GM19351 (cell line): Measurements from ENCODE around the gene PHYHD1.
A peak's percentile ranks its signal among the peaks of the same experiment; 100 is the strongest.

Source experiments
- ATAC-seq: cut with Tn5 transposase; IDR thresholded peaks from one replicate; pipeline ENCODE4 v1.9.1; 2021; ENCODE audit warnings: mild to moderate bottlenecking, moderate library complexity; ENCODE audit not compliant: unreplicated experiment

Gene PHYHD1

GRCh38 chr9:128899566-128900322 is 21.0 kb upstream of the PHYHD1 start:
- ATAC-seq = no peak

GRCh38 chr9:128901379-128901778 is 19.4 kb upstream of the PHYHD1 start:
- ATAC-seq = no peak

DNA sequence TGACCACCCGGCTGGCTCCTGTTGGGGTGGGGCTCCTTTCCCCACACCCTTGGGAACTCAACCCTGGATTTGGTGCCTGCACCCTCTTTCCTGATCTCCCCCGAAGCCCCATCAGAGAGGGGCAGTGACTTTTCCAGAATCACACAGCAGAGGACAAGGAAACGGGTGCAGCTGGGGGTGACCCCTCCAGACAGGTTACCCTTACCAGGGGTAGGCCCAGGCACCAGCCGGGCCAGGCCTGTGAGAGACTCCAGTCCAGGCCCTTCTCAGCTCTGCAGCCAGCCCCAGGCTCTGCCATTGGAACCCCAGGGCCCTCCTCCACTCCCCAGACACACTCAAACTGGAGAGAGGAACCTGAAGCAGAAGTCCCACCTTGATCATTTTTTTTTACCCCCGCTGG is 19.0 kb upstream of the PHYHD1 start:
- ATAC-seq = no peak

GRCh38 chr9:128902351-128903078 is 18.3 kb upstream of the PHYHD1 start:
- ATAC-seq = peak; percentile 91

DNA sequence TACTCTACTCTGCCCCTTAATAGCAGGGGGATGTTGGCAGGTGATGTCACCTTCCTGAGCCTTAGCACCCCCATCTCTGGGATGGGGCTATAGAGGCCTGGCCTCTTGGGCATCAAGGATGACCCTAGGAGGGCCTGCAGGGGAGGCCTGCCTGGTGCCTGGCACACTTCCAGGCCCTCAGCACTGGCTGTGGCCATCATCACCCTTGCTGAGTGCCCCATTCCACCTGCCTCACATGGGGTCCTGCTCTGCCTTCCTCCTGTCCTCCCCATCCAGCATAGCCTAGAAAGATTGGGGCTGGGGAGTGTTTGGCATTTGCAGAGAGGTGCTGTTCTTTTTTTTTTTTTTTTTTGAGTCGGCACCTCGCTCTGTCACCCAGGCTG is 17.7 kb upstream of the PHYHD1 start:
- no peak for ATAC-seq

GRCh38 chr9:128903871-128904620 is 16.7 kb upstream of the PHYHD1 start:
- no peak for ATAC-seq

- ATAC-seq = no peak
Measured at GRCh38 chr9:128905964-128906363, 14.8 kb upstream of the PHYHD1 start.

- no peak for ATAC-seq
Measured at GRCh38 chr9:128906741-128907140, 14.0 kb upstream of the PHYHD1 start.

GRCh38 chr9:128908372-128908771 is 12.4 kb upstream of the PHYHD1 start:
- no peak for ATAC-seq

DNA sequence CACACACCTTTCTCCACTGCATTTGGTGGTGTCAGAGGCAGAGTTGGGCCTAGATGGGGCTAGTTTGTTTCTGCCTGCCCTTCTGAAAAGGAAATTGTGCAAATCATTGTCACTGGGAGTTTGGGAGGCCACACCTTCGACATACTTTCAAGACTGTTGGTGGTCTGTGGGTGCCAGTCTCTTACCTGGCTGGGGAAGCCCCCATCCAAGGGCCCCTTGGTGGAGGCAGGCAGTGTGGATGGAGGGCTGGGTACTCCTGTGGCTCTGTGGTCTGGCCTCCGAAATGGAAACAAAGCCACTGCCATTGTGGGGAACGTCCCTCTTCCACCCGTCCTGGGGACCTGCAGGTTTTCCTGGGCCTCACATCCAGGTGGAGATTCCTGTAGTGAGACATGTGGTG is 10.9 kb upstream of the PHYHD1 start:
- no peak for ATAC-seq

DNA sequence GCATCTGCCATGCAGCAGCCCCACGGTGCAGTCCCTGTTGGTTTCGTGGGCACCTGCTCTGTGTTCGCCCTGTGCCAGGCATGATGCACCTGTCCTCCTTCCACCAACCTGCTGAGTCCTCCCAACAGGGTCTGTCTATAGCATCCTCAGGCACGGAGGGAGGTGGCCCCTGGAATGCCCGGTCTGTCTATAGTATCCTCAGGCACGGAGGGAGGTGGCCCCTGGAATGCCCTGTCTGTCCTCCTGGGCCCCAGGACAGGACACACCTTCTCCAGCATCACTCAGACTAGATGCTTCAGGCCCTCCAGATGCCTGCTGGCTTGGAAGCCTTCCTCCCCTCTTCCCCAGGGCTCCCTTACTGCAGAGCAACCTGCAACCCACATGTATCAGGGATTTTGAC is 9.9 kb upstream of the PHYHD1 start:
- ATAC-seq = no peak

DNA sequence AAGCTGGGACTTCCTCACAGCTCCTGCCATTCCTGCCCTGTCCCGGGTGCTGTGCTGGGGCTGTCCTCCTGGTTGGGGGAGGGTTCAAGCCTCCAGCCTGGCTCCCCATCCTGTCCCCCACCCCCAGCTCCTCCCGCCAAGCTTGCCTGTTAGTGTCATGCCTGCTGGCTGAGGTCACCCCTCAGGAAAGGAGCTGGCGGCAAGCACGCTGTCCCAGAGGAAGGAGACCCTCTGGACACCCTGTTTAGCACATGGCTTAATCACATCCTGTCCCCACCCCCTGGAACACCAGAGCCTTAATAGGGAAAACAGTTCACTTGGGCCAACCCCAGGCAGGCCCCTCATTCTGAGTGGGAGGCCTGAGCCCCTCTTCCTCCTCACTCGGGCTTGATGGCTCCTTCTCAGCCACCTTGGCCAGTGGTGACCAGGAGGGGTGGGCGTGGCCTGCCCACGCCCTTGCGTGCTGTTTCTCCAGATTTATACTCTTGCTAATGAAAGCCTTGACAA is 9.2 kb upstream of the PHYHD1 start:
- ATAC-seq = no peak

- ATAC-seq = no peak
Measured at GRCh38 chr9:128912270-128912853, 8.4 kb upstream of the PHYHD1 start.

- ATAC-seq = no peak
Measured at GRCh38 chr9:128913048-128913900, 7.5 kb upstream of the PHYHD1 start.

DNA sequence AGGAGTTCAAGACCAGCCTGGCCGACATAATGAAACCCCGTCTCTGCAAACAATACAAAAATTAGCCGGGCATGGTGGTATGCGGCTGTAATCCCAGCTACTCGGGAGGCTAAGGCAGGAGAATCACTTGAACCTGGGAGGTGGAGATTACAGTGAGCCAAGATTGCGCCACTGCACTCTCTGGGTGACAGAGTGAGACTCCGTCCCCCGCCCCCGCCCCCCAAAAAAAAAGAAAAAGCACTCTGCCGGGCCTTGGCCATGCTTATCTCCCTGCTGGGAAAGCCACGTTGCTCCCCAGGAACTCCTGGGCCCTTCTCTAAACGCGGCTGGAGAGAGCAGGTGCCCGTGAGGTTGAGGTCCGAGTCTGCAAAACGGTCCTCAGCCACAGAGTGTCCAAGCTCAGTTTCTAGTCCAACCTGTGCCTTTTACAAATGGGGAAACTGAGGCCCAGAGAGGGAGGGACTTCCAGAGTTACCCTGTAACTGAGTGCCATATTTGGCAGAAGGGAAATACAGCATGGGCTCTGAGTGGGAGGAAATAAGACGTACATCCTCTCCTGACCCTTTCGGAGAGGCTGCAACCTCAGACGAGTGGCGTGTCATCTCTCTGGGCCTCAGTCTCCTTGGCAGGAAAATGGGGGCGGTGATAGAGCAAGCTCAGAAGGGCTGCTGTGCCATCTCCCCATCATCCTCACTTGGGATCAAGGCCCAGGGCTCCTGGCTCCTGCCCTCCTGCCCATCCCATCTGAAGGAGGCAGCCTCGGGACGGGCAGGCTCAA is 6.6 kb upstream of the PHYHD1 start:
- no peak for ATAC-seq

- ATAC-seq = no peak
Measured at GRCh38 chr9:128916204-128916603, 4.6 kb upstream of the PHYHD1 start.

GRCh38 chr9:128916745-128917144 is 4.0 kb upstream of the PHYHD1 start:
- ATAC-seq = no peak

- no peak for ATAC-seq
Measured at GRCh38 chr9:128917151-128917849, 3.5 kb upstream of the PHYHD1 start.

DNA sequence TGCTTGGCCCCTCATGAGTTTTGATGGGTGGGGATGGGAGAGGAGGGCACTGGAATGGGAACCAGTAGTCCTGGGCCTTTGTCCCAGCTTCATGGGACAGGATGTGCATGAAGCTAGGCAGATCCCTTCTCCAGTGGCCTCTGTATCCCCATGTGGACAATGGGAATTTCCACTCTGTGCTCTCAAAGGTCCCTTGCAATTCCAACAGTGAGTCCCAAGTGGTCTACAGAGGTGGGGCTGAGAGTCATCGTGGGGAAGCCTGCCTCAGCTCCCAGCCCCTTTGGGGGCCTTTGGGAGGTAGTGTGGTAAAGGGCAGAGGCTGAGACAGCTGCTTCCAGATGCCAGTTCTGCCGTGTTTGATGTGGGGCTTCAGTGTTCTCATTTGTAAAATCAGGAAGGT is 1.9 kb upstream of the PHYHD1 start:
- no peak for ATAC-seq
